RPMI8226 (cell line): ENCODE results near the gene ANGPTL2.

Source experiments
- DNase-seq: peaks from one replicate; pipeline ENCODE4 v3.0.0-alpha.2; 2015

ANGPTL2 gene

GRCh38 chr9:127136081-127136879 lies 13.8 kb upstream of the ANGPTL2 start:
- no peak for DNase-seq

DNA sequence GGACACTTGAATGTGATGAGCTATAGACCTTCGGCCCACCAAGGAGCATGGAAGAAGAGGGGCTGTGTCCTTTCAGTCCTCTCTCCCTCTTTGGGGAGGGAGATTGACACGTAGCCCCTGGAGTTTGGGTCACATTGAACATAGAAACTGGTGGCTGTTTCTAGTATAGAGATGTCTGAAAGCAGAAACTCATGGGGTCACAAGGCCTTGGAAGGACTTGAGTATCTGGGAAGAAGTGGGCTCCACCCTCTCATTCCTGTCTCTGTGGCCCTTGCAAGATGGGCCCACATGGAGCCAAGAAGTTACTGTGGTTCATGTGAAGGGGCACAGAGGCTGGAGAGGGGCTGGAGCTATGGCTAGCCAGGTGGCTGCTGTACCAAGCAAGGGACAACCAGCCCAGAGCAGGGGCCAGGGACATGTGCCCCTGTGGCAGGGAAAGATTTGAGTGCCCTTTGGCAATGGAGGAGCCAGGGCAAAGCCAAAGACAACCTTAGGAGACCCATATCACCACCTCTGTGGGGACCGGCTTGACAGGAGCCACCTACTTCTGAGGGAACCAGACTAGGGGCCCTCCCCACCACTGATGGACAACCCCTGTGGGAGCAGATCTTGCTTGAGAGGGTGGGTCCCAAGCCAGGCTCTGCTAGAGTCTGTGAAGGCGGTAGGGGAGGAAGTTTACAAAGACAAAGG lies 12.8 kb upstream of the ANGPTL2 start:
- no peak for DNase-seq

DNA sequence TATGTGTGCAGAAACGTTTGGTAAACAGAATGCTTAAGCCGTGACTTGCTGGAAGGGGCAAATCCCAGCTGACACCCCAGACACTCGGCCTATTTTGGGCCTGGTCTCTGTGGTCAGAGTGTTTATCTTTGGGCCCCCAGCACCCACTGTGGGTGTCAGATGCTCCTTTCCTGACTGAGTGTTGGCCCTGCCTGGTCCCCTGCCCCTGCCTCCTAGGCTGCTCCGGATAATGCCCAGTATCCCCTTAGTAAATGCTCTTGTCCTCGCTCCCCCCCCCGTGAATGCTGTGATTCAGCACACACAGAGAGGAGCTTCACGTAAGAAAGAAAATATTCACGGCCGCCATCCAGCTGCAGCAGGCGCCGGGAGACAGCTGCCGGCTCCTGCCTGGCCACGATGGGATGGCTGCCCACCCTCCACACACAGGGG lies 11.3 kb upstream of the ANGPTL2 start:
- no peak for DNase-seq

DNA sequence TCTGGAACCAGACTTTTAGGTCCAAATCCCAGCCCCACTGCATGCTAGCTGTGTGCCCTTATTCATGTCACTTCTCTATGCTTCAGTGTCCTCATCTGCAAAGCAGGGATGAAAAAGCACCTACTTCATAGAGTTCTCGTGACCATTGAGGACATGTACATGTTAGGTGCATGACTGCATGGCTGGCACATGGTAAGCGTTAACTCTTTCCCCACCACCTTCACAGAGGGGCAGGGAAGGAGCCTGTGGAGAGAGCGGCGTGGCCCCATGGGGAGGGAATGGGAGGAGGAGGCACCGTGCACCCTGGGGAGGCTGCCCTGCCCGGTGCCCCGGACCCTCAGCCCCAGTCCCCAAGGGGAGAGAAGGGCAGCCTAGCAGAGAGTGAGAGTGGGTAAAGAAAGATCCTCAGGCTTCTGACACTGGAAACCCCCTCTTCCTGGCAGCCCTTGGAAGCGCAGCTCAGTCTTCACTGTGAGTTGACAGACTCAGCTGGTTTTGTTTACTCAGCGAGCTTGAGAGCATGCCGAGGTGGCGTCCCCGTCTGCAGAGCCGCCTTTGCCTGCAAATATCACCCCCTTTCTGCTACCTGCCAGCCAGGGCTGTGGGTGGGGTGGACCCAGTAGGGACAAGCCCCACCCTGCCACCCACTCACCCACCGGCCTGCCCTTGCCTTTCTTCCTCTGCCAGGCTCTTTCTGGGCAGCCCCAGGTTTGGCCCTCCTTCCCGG lies 10.6 kb upstream of the ANGPTL2 start:
- no peak for DNase-seq

GRCh38 chr9:127132375-127132774 lies 9.9 kb upstream of the ANGPTL2 start:
- DNase-seq, result no peak

DNA sequence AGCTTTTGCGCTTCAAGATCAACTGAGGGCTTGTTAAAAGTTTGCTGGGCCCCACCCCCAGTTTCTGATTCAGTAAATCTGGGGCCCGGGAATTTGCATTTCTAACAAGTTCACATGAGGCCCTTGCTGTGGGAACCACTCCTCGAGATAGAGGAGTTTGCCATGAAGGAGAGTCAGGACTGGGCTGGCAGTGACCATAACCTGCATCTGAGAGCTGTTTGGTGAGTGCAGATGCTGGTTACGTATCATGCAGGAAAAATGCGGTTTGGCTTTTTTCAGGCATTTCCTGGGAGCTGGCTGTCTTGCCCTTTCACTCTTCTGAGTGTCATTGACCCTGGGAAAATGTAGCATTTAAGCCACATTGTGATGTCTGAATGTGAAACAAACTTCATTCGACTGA lies 9.4 kb upstream of the ANGPTL2 start:
- no peak for DNase-seq

GRCh38 chr9:127130661-127131538 lies 8.5 kb upstream of the ANGPTL2 start:
- no peak for DNase-seq

- DNase-seq, result no peak
Measured at GRCh38 chr9:127130235-127130634, 7.8 kb upstream of the ANGPTL2 start.

GRCh38 chr9:127129718-127130085 lies 7.3 kb upstream of the ANGPTL2 start:
- no peak for DNase-seq

DNA sequence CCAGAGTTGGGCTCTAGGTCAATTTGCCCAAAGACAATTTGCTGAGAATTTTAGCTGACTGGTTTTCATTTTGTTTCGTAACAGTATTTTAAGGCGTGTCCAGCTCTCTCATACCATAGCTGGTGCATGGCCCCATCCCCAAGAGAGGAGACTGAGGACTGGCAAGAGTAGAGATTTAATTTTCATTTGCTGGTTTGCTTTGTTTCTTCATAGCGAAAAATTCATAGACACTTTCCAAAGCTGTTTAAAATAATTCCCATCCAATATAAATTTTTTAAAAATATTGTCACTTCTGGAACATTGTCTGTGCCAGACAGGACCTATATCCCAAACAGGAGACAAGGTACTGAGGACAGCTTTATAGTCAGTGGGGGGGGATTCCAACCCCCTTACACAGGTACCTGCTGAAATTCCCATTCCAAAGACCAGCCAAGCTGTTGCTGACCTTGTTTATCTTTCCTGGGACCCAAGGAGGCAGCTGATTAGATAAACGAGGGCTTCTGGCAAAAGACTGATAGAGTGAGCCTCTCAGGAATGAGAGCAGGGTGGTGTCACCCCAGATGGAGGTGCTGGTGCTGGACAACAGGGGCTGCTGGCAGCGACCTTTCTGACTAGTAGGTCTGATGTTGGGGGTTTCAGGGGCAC lies 6.8 kb upstream of the ANGPTL2 start:
- DNase-seq, result no peak

GRCh38 chr9:127128341-127129072 lies 6.1 kb upstream of the ANGPTL2 start:
- DNase-seq, result no peak

DNA sequence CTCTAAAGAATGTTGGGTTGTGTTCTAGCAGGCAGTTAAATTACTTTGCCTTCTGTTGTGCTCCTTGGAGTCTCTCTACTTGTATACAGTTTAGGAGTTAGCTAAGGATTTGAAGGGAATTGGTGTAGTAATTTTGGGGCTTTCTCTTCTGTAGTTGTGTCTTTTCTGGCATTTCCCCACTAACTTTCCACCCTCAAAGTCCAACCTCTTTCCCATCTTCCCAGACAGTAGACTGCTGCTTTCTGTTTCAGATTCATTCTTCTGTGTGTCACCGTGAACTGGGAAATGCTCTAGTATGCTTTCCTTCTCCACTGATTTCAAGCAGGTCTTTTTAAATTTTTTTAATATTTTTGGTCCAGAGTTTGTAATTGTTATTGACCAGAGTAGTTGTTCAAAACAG lies 4.5 kb upstream of the ANGPTL2 start:
- no peak for DNase-seq

GRCh38 chr9:127124792-127125191 lies 2.4 kb upstream of the ANGPTL2 start:
- DNase-seq, result no peak

GRCh38 chr9:127124111-127124531 lies 1.7 kb upstream of the ANGPTL2 start:
- no peak for DNase-seq

DNA sequence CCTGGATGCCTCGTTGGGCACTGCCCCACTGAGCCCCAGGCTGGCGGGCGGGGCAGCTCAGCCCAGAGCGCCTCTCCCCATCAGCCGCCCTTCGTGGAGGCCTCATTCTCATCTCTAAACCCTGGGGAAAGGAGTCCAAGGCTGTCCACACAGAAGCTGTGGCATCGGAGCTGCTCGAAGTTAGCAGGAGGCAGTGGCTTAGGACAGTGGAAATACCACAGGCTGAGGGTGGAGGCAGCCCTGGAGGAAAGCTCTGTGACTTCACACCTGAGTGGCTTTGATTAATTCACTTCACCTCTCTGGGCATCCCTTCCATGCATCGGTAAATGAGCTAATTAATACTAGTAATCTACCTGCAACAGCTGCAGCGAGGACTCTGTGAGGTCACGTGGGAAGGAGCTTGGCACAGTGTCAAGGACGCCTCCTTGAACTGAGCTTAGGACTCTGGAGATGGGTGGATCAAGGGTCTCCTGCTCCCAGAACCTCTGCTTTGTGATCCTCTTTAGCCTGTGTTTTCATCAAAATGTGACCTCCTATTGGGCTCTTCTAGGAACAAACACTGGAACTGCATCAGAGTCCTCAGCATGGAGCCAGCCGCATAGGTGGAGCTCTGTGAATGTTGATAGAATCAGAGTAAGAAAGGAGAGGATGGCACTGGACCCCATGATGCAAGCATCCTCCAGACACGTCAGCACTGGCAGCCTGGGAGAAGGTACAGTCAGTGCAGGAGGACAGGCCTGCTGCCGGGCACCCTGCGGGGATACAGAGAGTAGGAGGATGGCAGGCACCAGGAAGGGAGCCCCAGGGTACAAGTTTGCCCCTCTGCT lies 842 bp upstream of the ANGPTL2 start:
- peak; percentile 34 for DNase-seq

DNA sequence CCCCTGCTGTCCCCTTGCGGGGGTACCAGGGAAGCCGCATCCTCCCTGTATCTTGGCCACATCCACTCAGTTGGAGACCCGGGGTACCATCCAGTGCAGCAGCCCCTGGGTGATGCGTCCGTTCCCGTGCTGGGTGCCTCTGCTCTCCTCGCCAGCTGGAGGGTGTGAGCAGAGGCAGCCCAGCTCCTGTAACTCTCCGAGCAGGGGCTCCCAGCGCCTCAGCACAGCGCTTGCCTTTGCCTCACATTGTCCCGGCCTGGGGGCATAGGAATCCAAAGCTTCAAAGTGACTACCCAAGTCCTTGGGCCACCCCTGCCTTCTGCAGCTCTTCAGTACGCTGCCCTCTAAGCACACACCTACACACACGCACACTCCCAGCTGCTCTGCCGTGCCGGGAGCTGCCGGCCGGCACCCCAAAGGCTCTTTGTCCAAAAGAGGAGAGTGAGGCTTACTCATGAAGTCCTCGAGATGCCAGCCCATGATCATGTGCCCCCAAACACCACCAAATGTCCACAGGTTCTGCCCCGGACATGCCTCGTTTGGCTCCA lies 733 bp downstream of the ANGPTL2 start:
- DNase-seq, result no peak

DNA sequence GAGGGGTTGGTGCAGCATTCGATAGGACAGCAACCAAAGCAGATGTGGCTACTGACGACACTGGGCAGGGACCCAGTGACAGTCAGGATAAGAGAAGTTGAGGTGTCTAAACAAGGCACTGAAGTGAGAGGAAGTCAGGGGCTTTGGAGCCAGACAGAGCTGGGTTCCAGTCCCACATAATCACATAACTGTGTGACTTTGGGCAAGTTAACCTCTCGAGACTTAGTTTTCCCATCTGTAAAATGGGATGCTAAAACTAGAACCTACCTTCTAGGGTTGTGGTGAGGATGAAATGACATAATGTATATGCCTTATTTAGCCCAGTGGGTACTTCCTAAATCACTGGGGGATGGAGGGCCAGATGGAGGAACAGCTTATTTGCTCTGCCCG lies 3.1 kb downstream of the ANGPTL2 start:
- DNase-seq, result no peak

- DNase-seq, result no peak
Measured at GRCh38 chr9:127118597-127119319, 3.7 kb downstream of the ANGPTL2 start.

DNA sequence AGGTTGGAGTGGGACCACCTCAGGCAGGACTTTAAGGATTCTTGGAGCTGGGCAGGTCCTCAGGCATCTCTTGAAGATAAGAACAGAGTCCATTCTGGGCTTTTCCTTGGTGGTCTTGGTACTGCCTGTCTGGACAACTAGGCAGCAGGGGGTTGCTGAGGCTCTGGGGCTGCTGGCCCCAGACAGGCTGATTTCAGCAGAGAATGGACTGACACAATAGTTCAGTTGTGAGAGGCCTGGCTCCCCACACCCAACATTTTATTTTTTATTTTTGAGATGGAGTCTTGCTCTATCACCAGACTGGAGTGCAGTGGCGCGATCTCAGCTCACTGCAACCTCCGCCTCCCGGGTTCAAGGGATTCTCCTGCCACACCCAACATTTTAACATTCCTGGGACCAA lies 4.6 kb downstream of the ANGPTL2 start:
- no peak for DNase-seq

DNA sequence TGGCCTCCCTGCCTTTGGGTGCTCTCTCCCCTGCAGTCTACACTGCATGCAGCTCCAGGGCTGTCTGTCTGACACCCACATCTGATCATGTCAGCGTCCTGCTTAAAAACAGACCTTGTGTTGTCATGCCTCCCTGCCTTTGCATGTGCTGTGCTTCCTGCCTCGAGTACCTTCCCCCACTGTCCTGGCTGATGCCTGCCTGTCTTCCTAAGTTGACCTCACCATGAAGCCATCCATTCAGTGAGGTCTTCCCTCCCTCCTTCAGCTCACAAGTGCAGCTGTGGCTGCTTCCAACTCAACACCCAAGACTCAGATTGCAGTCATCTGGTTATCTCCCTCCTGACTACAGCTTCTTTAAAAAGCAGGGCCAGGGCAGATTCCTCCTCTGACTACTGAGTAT lies 5.5 kb downstream of the ANGPTL2 start:
- no peak for DNase-seq
